GM12878 (cell line): ENCODE measurements around the gene BTG2. TPM values are rescaled to one million over a fixed set of nuclear protein-coding genes. Genes with fewer than 3 reads are reported as not detected.

Experiments
- ATAC-seq: fragments of 200-7000 bp; cut with Tn5 transposase; 3 replicates; pipeline ENCODE4 v1.9.1; 2020; ENCODE audit warnings: mild to moderate bottlenecking, moderate library complexity
- BruUV-seq: library from RNA; stranded (reverse); fragments of 400-500 nt; replicated peaks from 2 replicates; lab custom pipeline; 2021; lab: Mats Ljungman, UMichigan
- CTCF ChIA-PET: fragments of 300-600 bp; sonication (Branson Sonifier 250); formaldehyde crosslinking; extraction: SDS; loops from one replicate; lab custom pipeline; 2021; ENCODE audit warnings: inconsistent platforms; lab: Yijun Ruan, JAX
- POLR2A ChIA-PET: fragments of 350-600 bp; formaldehyde crosslinking; extraction: SDS; loops from one replicate; lab custom pipeline; 2021; ENCODE audit warnings: inconsistent platforms; lab: Charles Lee
- RAD21 ChIA-PET: fragments of 300-600 bp; sonication (Branson Sonifier 250); formaldehyde crosslinking; loops from one replicate; lab custom pipeline; 2023; ENCODE audit warnings: antibody characterized with exemption; ENCODE audit not compliant: unreplicated experiment; lab: Charles Lee
- SMC1A ChIA-PET: fragments of 300-600 bp; sonication (Branson Sonifier 250); formaldehyde crosslinking; loops from one replicate; lab custom pipeline; 2023; ENCODE audit not compliant: unreplicated experiment, uncharacterized antibody; lab: Charles Lee
- DNase-seq: peaks from one replicate; pipeline ENCODE4 v3.0.0-alpha.2; 2011; ENCODE audit warnings: low read depth, low spot score
- FAIRE-seq: peaks from 3 replicates; lab custom pipeline; 2011; peaks lifted over from hg19 to GRCh38; lab: Jason Lieb, UNC
- H2AFZ ChIP-seq: 2 replicates; pipeline ENCODE4 v1.6.0; 2011; ENCODE audit warnings: low read depth, low read length, control low read depth; ENCODE audit not compliant: control insufficient read depth
- H3K27ac ChIP-seq: 2 replicates; pipeline ENCODE4 v1.5.1; 2011; ENCODE audit warnings: control low read depth; ENCODE audit not compliant: control insufficient read depth, insufficient read depth
- H3K27me3 ChIP-seq, 2 experiments: replicated peaks in 1 of 2; 2 replicates each; pipeline versions ENCODE4 v1.6.0 to v1.6.1; 2011; ENCODE audit warnings: low read length in 1 of 2; ENCODE audit not compliant: control insufficient read depth in 2 of 2, insufficient read depth in 2 of 2
- H3K36me3 ChIP-seq, 2 experiments: 2 replicates each; pipeline ENCODE4 v1.5.1; 2011; ENCODE audit warnings: low read length in 1 of 2; ENCODE audit not compliant: control insufficient read depth in 2 of 2, insufficient read depth in 2 of 2
- H3K4me1 ChIP-seq: 2 replicates; pipeline ENCODE4 v1.6.1; 2011; ENCODE audit warnings: mild to moderate bottlenecking, low read length, moderate library complexity, mixed read lengths; ENCODE audit not compliant: control insufficient read depth, insufficient read depth
- H3K4me2 ChIP-seq: 2 replicates; pipeline ENCODE4 v1.6.0; 2011; ENCODE audit warnings: control low read depth; ENCODE audit not compliant: control insufficient read depth, insufficient read depth
- H3K4me3 ChIP-seq: fragments of 200-600 bp; sonication (generic); 2 replicates; pipeline ENCODE4 v1.5.1; 2016
- H3K79me2 ChIP-seq: 2 replicates; pipeline ENCODE4 v1.6.0; 2011; ENCODE audit warnings: low read length; ENCODE audit not compliant: control insufficient read depth, insufficient read depth
- H3K9ac ChIP-seq: 2 replicates; pipeline ENCODE4 v1.8.0; 2011; ENCODE audit warnings: low read length, control low read depth, mixed read lengths; ENCODE audit not compliant: control insufficient read depth, insufficient read depth
- H3K9me3 ChIP-seq: replicated peaks from 3 replicates; pipeline ENCODE4 v1.5.1; 2011; ENCODE audit warnings: mild to moderate bottlenecking, low read length; ENCODE audit not compliant: control insufficient read depth, insufficient read depth
- H4K20me1 ChIP-seq: 2 replicates; pipeline ENCODE4 v1.6.0; 2011; ENCODE audit not compliant: control insufficient read depth, insufficient read depth
- ATF7 ChIP-seq: fragments of 450-650 bp; IDR thresholded peaks from 2 replicates; pipeline ENCODE4 v1.6.1; 2016; ENCODE audit warnings: low read depth, mild to moderate bottlenecking
- BACH1 ChIP-seq: fragments of 450-650 bp; IDR thresholded peaks from 2 replicates; pipeline ENCODE4 v1.6.1; 2017; ENCODE audit warnings: mild to moderate bottlenecking, borderline replicate concordance
- BCL3 ChIP-seq: IDR thresholded peaks from 2 replicates; pipeline ENCODE4 v1.6.1; 2011; ENCODE audit warnings: borderline replicate concordance, low read depth, mild to moderate bottlenecking, moderate library complexity, low read length; ENCODE audit not compliant: insufficient read depth, poor library complexity, severe bottlenecking
- CREM ChIP-seq: IDR thresholded peaks from 2 replicates; pipeline ENCODE4 v1.6.1; 2014; ENCODE audit warnings: antibody characterized with exemption, low read depth
- E2F8 ChIP-seq: fragments of 450-650 bp; IDR thresholded peaks from 2 replicates; pipeline ENCODE4 v1.6.1; 2018; ENCODE audit warnings: mild to moderate bottlenecking, low read depth, moderate library complexity; ENCODE audit not compliant: partially characterized antibody
- RAD21 ChIP-seq: IDR thresholded peaks from 2 replicates; pipeline ENCODE4 v1.6.1; 2011; ENCODE audit warnings: mild to moderate bottlenecking, low read depth, low read length, moderate library complexity; ENCODE audit not compliant: insufficient read depth
- RELB ChIP-seq: fragments of 450-650 bp; IDR thresholded peaks from 2 replicates; pipeline ENCODE4 v1.6.1; 2017; ENCODE audit warnings: low read depth, mild to moderate bottlenecking, moderate library complexity
- REST ChIP-seq: IDR thresholded peaks from 2 replicates; pipeline ENCODE4 v1.6.1; 2012; ENCODE audit warnings: mild to moderate bottlenecking, low read depth, low read length
- SUZ12 ChIP-seq: fragments of 200-600 bp; sonication (generic); IDR thresholded peaks from one replicate; pipeline ENCODE4 v1.6.1; 2018; ENCODE audit warnings: antibody characterized with exemption, mild to moderate bottlenecking; ENCODE audit not compliant: unreplicated experiment
- USF2 ChIP-seq: IDR thresholded peaks from 2 replicates; pipeline ENCODE4 v1.6.1; 2011; ENCODE audit warnings: low read depth, low read length, improper control_type of control experiment, borderline replicate concordance
- WGBS: methylation state at CpG from one replicate; pipeline ENCODE4 v1.1.6; 2016; ENCODE audit warnings: low lambda C conversion rate; ENCODE audit not compliant: insufficient replicate concordance, insufficient coverage; ENCODE audit errors: missing lambda C conversion rate; 5-methylcytosine and 5-hydroxymethylcytosine counted together
- in situ Hi-C: fragments of 300-500 bp; cut with MboI; formaldehyde crosslinking; loops from 9 replicates; pipeline ENCODE4 v1.14.3; 2018; ENCODE audit warnings: mixed read lengths
- intact Hi-C: fragments of 100-400 bp; cut with micrococcal nuclease; formaldehyde crosslinking; loops from one replicate; pipeline ENCODE4 v1.14.2; 2022; ENCODE audit not compliant: unreplicated experiment
- polyA plus RNA-seq, 11 experiments: library from polyadenylated mRNA; depleted of rRNA in 4 of 11; unstranded in 6 of 11; stranded (reverse) in 5 of 11; fragments of >200 nt; fragmentation: Nextera tagmentation in 4 of 11; fragmentation: Illumina TruSeq in 1 of 11; extraction: Ambion mirVana in 4 of 11; extraction: Trizol in 1 of 11; gene quantifications; 1 replicate in 1 of 11; 2 replicates in 10 of 11; pipeline versions ENCODE4 v1.2.1 to v1.2.3, GENCODE V29; 2011 to 2016; ENCODE audit warnings: inconsistent platforms in 2 of 11, missing spikeins in 2 of 11, low read depth in 1 of 11
- total RNA-seq, 4 experiments: library from RNA; depleted of rRNA in 3 of 4; stranded (reverse); fragments of >200 nt in 3 of 4; fragmentation: Illumina TruSeq in 1 of 4; extraction: Trizol in 1 of 4; gene quantifications; 2 replicates each; pipeline versions ENCODE4 v1.2.1 to v1.2.3, GENCODE V29; 2013 to 2021

BTG2 gene
- total and polyA plus RNA-seq, 10 of the 15 experiments (the other 5 are each of a cell fraction or from before 2014, with no cell fraction given), result 23.3 to 160 (median 98.1) TPM

GRCh38 chr1:203268901-203269653 is 36.2 kb upstream of the BTG2 start:
- ChIA-PET CTCF (interaction anchor here (0.5 to 15.2 kb wide), 55 partner anchors 14 to 541 kb away, joined by 3 to 854 read pairs (median 5); partner anchors contain the start of genes BTG2, MYOG, OPTC and PRELP), POLR2A (interaction anchor here (0.6 to 1.3 kb wide), 4 partner anchors 40 to 172 kb away, joined by 3 to 4 read pairs (median 4); no protein-coding TSS in a partner anchor), SMC1A (interaction anchor here (0.6 to 30.2 kb wide), 28 partner anchors 15 to 301 kb away, joined by 3 to 590 read pairs (median 4); partner anchors contain the start of genes BTG2 and MYOG), RAD21 (interaction anchor here (0.6 to 30.0 kb wide), 16 partner anchors 17 to 244 kb away, joined by 3 to 501 read pairs (median 12); partner anchors contain the start of gene BTG2)
- Histone ChIP-seq H2AFZ (no peak overlapping the region), H3K27me3 (no peaks in the 10 kb centered on the region), H3K9me3 (no peaks in the 10 kb centered on the region), H3K79me2 (peaks cover 7% of the 10 kb centered on the region), H4K20me1 (no peaks in the 10 kb centered on the region), H3K9ac (no peak overlapping the region), H3K4me3 (no peak overlapping the region), H3K36me3 (no peaks in the 10 kb centered on the region), H3K4me1 (peaks cover 15% of the 10 kb centered on the region; the same call in 1 of the 2 replicates), H3K4me2 (no peak overlapping the region), H3K27ac (no peak overlapping the region)
- ATAC-seq (peak; percentile 28), DNase-seq (no peak), FAIRE-seq (peak; percentile 52)
- no TSS peak for BruUV-seq
- 6% methylated on average over 5 of the region's 5 CpGs for WGBS
- in situ Hi-C loops (no loop called here), intact Hi-C loops (loop anchor here (2.0 to 5.0 kb wide), 2 partner anchors 97 to 230 kb away; no protein-coding TSS in a partner anchor)
- TF ChIP-seq BACH1 (no peak), ATF7 (no peak), RELB (no peak), E2F8 (no peak), CREM (no peak), RAD21 (peak; percentile 77), SUZ12 (no peak), BCL3 (no peak), USF2 (no peak), REST (no peak)
